Progenitor cell of endocrine pancreas (in vitro differentiated cells): ENCODE measurements around the gene ZDHHC8. TPM values are rescaled to one million over a fixed set of nuclear protein-coding genes. Genes with fewer than 3 reads are reported as not detected.

ENCODE experiments used
- DNase-seq: peaks from one replicate; pipeline ENCODE4 v3.0.0; 2021; ENCODE audit warnings: low spot score; ENCODE audit not compliant: unreplicated experiment
- H3K27ac Mint-ChIP-seq: 2 replicates; pipeline ENCODE4 v1.8.0; 2021; ENCODE audit warnings: mild to moderate bottlenecking, moderate library complexity, mixed read lengths
- H3K27me3 Mint-ChIP-seq: 2 replicates; pipeline ENCODE4 v1.8.0; 2021; ENCODE audit warnings: mixed read lengths
- H3K36me3 Mint-ChIP-seq: 2 replicates; pipeline ENCODE4 v1.8.0; 2022; ENCODE audit warnings: mixed read lengths; ENCODE audit not compliant: insufficient read depth
- H3K4me1 Mint-ChIP-seq: 2 replicates; pipeline ENCODE4 v1.8.0; 2021; ENCODE audit warnings: low read depth, mixed read lengths
- H3K4me3 Mint-ChIP-seq: 2 replicates; pipeline ENCODE4 v1.8.0; 2021; ENCODE audit warnings: low read depth, mild to moderate bottlenecking, moderate library complexity, mixed read lengths
- H3K9me3 Mint-ChIP-seq: 2 replicates; pipeline ENCODE4 v1.8.0; 2021; ENCODE audit warnings: low read depth, mixed read lengths
- total RNA-seq: library from RNA; stranded (reverse); gene quantifications from 2 replicates; pipeline ENCODE4 v1.2.1, GENCODE V29; 2021
- TF ChIP-seq, protein P1 (sequence below): fragments of 200-600 bp; sonication (generic); IDR thresholded peaks from one replicate; pipeline ENCODE4 v1.5.0; 2021; ENCODE audit warnings: antibody characterized with exemption, mild to moderate bottlenecking; ENCODE audit not compliant: unreplicated experiment

The ZDHHC8 gene
- total RNA-seq, 1 donor from 2014 or later: 82.1 TPM

DNA sequence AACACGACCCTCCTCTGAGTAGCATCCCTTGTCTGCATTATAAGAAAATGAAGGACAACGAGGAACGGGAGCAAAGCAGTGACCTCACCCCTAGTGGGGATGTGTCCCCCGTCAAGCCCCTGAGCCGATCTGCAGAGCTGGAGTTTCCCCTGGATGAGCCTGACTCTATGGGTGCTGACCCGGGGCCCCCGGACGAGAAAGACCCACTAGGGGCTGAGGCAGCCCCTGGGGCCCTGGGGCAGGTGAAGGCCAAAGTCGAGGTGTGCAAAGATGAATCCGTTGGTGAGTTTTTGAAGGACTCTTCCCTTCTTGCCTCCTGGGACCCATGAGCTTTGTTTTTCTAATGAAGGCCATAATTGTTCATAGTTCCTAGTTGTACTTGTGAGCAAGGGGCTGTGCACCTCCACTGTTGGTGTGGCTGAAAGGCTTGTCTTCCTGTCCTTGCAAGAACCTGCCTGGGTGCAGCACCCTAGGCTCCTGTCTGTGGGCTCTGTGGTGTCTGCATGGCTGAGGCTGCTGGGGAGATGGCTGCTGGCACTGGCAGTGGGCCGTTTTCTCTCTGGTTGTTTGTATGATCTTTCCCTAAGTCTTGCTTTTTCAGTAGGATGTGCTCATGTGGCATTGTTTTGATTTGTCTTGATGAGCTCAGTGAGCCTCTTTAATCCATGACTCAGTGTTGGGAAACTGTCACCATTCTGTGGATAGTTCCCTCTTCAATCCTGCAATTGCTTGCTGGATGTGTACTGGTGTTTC lies 41.5 kb upstream of the ZDHHC8 start:
- H3K4me3 Mint-ChIP-seq: no peak overlapping the region
- TF ChIP-seq, protein P1, sequence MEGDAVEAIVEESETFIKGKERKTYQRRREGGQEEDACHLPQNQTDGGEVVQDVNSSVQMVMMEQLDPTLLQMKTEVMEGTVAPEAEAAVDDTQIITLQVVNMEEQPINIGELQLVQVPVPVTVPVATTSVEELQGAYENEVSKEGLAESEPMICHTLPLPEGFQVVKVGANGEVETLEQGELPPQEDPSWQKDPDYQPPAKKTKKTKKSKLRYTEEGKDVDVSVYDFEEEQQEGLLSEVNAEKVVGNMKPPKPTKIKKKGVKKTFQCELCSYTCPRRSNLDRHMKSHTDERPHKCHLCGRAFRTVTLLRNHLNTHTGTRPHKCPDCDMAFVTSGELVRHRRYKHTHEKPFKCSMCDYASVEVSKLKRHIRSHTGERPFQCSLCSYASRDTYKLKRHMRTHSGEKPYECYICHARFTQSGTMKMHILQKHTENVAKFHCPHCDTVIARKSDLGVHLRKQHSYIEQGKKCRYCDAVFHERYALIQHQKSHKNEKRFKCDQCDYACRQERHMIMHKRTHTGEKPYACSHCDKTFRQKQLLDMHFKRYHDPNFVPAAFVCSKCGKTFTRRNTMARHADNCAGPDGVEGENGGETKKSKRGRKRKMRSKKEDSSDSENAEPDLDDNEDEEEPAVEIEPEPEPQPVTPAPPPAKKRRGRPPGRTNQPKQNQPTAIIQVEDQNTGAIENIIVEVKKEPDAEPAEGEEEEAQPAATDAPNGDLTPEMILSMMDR: no peak
- peaks cover 4% of the 10 kb centered on the region for H3K4me1 Mint-ChIP-seq
- no peak overlapping the region for H3K27ac Mint-ChIP-seq
- no peaks in the 10 kb centered on the region for H3K9me3 Mint-ChIP-seq
- no peaks in the 10 kb centered on the region for H3K27me3 Mint-ChIP-seq
- peaks cover 35% of the 10 kb centered on the region for H3K36me3 Mint-ChIP-seq
- DNase-seq: no peak

DNA sequence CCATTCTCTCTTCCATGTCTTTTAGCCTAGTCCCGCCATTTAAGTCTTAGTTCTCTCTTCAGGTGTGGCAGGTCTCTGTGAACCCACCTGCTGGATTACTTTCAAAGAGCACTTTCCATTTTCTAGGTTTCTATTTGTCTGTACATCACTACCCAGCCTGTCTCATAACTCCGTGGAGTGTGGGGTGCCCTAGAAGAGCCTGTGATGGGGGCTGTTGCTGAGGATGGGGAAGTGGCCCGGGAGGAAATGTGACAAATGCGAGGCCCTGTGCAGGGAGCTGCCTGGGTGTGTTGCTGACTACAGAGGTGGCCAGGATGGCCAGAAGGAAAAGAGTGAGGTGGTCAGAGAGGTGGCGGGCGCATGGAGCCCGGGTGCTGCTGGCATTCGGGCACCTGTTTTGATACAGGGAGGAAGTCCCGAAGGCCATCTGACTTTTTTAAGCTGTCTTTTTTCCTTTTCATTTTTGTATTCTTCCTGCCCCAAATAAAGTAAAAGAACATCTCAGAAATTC lies 40.8 kb upstream of the ZDHHC8 start:
- Mint-ChIP-seq H3K36me3 (peaks cover 39% of the 10 kb centered on the region), H3K27me3 (no peaks in the 10 kb centered on the region), H3K9me3 (no peaks in the 10 kb centered on the region), H3K27ac (peak overlapping the region; percentile 47), H3K4me1 (no peaks in the 10 kb centered on the region), H3K4me3 (no peak overlapping the region)
- TF ChIP-seq, protein P1: no peak
- no peak for DNase-seq

DNA sequence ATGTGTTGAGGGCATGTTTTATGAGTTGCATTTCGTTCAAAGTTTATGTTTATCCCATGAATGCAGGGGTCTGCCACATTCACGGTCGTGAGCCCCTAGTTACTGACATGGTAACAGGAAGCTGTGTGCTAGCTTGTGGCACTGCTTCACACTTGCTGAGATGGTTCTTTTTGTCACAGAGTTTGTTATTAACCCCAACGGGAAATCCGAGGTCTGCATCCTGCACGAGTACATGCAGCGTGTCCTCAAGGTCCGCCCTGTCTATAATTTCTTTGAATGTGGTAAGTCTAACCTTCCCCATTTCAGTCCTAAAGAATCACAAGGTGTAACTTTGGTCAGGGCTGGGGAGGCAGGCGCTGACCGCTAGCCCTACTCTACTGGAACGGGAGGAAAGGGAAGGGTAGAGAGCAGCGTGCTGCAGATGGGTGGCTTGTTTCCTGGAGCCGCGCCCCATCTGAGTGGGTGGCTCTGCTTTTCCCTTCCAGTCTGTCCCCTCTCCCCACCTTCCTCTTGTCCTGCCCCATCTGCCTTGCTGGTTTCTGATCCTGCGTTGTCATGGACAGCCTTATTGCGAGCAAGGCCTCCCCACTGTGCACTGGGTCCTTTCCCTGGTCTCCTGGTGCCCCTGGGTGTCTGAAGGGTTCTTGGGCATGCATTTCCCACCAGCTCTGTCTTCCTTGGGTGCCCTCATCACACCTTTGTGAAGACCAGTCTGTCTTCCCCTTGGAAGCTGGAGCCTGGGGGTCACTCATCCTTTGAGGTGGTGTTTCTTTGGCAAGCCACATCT lies 39.7 kb upstream of the ZDHHC8 start:
- Mint-ChIP-seq H3K36me3 (peaks cover 41% of the 10 kb centered on the region), H3K27ac (no peak overlapping the region), H3K4me3 (no peak overlapping the region), H3K27me3 (no peaks in the 10 kb centered on the region), H3K4me1 (no peaks in the 10 kb centered on the region), H3K9me3 (no peaks in the 10 kb centered on the region)
- no peak for DNase-seq
- TF ChIP-seq, protein P1: no peak

DNA sequence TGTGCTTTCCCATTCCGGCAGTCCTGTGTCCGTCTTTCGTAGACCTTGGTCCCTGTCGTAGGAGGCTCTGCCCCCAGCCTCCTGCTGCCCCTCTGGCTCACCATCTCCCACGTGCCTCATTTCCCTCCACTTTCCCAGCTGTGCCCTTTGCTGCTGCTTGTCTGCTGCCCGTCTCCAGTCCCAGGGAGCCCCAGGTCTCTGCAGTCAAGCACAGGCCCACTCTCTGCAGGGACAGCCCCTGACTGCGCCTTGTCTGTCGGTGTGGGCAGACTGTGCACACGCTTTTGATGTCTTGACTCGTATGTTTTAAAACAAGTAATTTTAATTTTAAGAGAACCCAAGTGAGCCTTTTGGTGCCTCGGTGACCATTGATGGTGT lies 39.1 kb upstream of the ZDHHC8 start:
- no peaks in the 10 kb centered on the region for H3K27me3 Mint-ChIP-seq
- no peaks in the 10 kb centered on the region for H3K9me3 Mint-ChIP-seq
- no peak overlapping the region for H3K4me3 Mint-ChIP-seq
- no peaks in the 10 kb centered on the region for H3K4me1 Mint-ChIP-seq
- no peak for DNase-seq
- H3K36me3 Mint-ChIP-seq: peaks cover 39% of the 10 kb centered on the region
- H3K27ac Mint-ChIP-seq: no peak overlapping the region
- TF ChIP-seq, protein P1: no peak

DNA sequence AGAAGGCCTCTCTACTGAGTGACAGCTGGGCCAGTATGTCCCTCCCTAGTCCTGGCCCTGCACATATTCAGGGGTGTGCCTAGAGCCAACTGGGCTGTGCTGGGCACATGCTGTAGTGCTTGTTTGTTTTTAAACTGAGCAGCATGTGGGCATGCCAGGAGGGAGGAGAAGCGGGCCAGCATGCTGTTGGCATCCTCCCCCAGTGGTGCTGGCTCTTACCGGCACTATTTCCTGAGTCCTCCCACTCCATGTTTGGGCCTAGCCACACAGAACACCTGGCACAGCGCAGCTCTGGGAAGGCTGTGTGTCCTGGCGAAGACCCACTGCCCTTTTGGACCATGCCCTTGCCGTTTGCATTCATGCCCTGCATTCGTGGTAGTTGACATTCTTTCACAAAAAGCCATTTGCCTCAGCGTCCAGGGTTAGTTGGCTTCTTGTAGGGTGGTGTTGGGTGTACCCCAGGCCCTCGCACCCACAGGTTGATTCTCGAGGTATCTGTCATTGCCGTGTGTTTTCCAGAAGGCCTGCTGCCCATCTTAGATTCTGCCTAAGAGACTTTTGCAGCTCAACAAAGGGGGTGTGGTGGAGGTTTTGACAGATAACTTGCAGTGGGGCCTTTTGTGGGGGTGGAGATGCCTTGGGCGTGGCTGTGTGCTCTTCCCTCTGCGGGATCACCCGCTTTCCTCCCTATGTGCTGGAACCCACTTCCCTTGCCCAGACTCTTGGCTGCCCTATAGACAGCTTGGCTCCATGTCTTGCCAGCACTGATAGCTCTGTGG lies 38.0 kb upstream of the ZDHHC8 start:
- Mint-ChIP-seq H3K9me3 (no peaks in the 10 kb centered on the region), H3K27ac (no peak overlapping the region), H3K27me3 (no peaks in the 10 kb centered on the region), H3K4me1 (no peaks in the 10 kb centered on the region), H3K36me3 (peaks cover 35% of the 10 kb centered on the region), H3K4me3 (no peak overlapping the region)
- TF ChIP-seq, protein P1: no peak
- DNase-seq: no peak
